A549 (cell line): ENCODE results near the gene XK. TPM values are rescaled to one million over a fixed set of nuclear protein-coding genes. Genes with fewer than 3 reads are reported as not detected.

ENCODE experiments used
- ATAC-seq, 2 experiments: fragments of 200-7000 bp in 1 of 2; fragments of >200 bp in 1 of 2; cut with Nextera tagmentation in 1 of 2; cut with Tn5 transposase in 1 of 2; 3 replicates each; pipeline versions ENCODE4 v1.8.0 to v1.9.1; 2018 to 2020; ENCODE audit warnings: mild to moderate bottlenecking in 1 of 2, moderate library complexity in 1 of 2
- CTCF ChIA-PET: fragments of 300-600 bp; sonication (Branson Sonifier 250); formaldehyde crosslinking; extraction: SDS; loops from one replicate; lab custom pipeline; 2021; ENCODE audit warnings: antibody characterized with exemption, inconsistent platforms; lab: Yijun Ruan, JAX
- POLR2A ChIA-PET: fragments of 350-600 bp; formaldehyde crosslinking; extraction: SDS; loops from one replicate; lab custom pipeline; 2021; ENCODE audit warnings: antibody characterized with exemption, inconsistent platforms; lab: Yijun Ruan, JAX
- DNase-seq, 2 experiments: peaks; one replicate each; pipeline versions ENCODE4 v3.0.0 to v3.0.0-alpha.2; 2011 to 2016; ENCODE audit warnings: low read depth in 1 of 2, low spot score in 1 of 2
- FAIRE-seq: peaks from 2 replicates; lab custom pipeline; 2011; peaks lifted over from hg19 to GRCh38; lab: Jason Lieb, UNC
- H3K27ac ChIP-seq, 2 experiments: fragments of >200 bp; sonication (Bioruptor Twin); formaldehyde crosslinking; 3 replicates each; pipeline ENCODE4 v1.5.1; 2016 to 2017
- H3K4me1 ChIP-seq: fragments of >200 bp; sonication (Bioruptor Twin); formaldehyde crosslinking; 3 replicates; pipeline ENCODE4 v1.6.1; 2016
- H3K4me2 ChIP-seq: fragments of >200 bp; sonication (Bioruptor Twin); formaldehyde crosslinking; 3 replicates; pipeline ENCODE4 v1.6.1; 2016
- H3K4me3 ChIP-seq: fragments of >200 bp; sonication (Bioruptor Twin); formaldehyde crosslinking; 3 replicates; pipeline ENCODE4 v1.5.1; 2016
- H3K9me3 ChIP-seq: fragments of >200 bp; sonication (Bioruptor Twin); formaldehyde crosslinking; 3 replicates; pipeline ENCODE4 v1.6.1; 2016
- ATOH8 ChIP-seq: fragments of 250-450 bp; sonication (Bioruptor Pico); IDR thresholded peaks from 2 replicates; pipeline ENCODE4 v1.5.0; 2020; ENCODE audit warnings: low read depth, mild to moderate bottlenecking, moderate library complexity
- CHD4 ChIP-seq: fragments of 200-600 bp; sonication (generic); IDR thresholded peaks from 2 replicates; pipeline ENCODE4 v1.6.1; 2016; ENCODE audit warnings: antibody characterized with exemption, mild to moderate bottlenecking, borderline replicate concordance
- CTCF ChIP-seq: fragments of >200 bp; sonication (Bioruptor Twin); formaldehyde crosslinking; IDR thresholded peaks from 3 replicates; pipeline ENCODE4 v1.5.1; 2016
- EHF ChIP-seq: fragments of 250-450 bp; sonication (Bioruptor Pico); IDR thresholded peaks from 2 replicates; pipeline ENCODE4 v1.5.0; 2020; ENCODE audit warnings: mild to moderate bottlenecking
- EHMT2 ChIP-seq: fragments of 200-600 bp; sonication (generic); IDR thresholded peaks from 2 replicates; pipeline ENCODE4 v1.6.1; 2016; ENCODE audit warnings: antibody characterized with exemption, low read depth, mild to moderate bottlenecking, moderate library complexity
- FOSB ChIP-seq: fragments of 250-450 bp; sonication (Bioruptor Pico); IDR thresholded peaks from 2 replicates; pipeline ENCODE4 v1.5.0; 2020; ENCODE audit warnings: mild to moderate bottlenecking, moderate library complexity
- HOXB5 ChIP-seq: fragments of 250-450 bp; sonication (Bioruptor Pico); IDR thresholded peaks from 2 replicates; pipeline ENCODE4 v1.5.0; 2020; ENCODE audit warnings: mild to moderate bottlenecking, moderate library complexity
- MYC ChIP-seq: IDR thresholded peaks from 2 replicates; pipeline ENCODE4 v1.6.1; 2012; ENCODE audit warnings: mild to moderate bottlenecking, inconsistent platforms, low read length, improper control_type of control experiment, borderline replicate concordance
- PBX3 ChIP-seq: IDR thresholded peaks from 2 replicates; pipeline ENCODE4 v1.6.1; 2012
- PHF8 ChIP-seq: fragments of 200-600 bp; sonication (generic); IDR thresholded peaks from 2 replicates; pipeline ENCODE4 v1.6.1; 2016; ENCODE audit warnings: low read depth, mild to moderate bottlenecking, antibody characterized with exemption, moderate library complexity, borderline replicate concordance
- RCOR1 ChIP-seq: fragments of 150-350 bp; IDR thresholded peaks from 2 replicates; pipeline ENCODE4 v1.6.1; 2014; ENCODE audit warnings: antibody characterized with exemption, low read length, low read depth
- RNF2 ChIP-seq: fragments of 200-600 bp; sonication (generic); IDR thresholded peaks from 2 replicates; pipeline ENCODE4 v1.6.1; 2016; ENCODE audit warnings: low read depth, mild to moderate bottlenecking, antibody characterized with exemption, moderate library complexity, borderline replicate concordance
- TP53 ChIP-seq: fragments of 250-450 bp; sonication (Bioruptor Pico); IDR thresholded peaks from 2 replicates; pipeline ENCODE4 v1.5.0; 2021; ENCODE audit warnings: mild to moderate bottlenecking, moderate library complexity
- ZNF302 ChIP-seq: fragments of 250-450 bp; sonication (Bioruptor Pico); IDR thresholded peaks from 2 replicates; pipeline ENCODE4 v1.9.0; 2021; ENCODE audit warnings: inconsistent platforms, mild to moderate bottlenecking, moderate library complexity
- WGBS: methylation state at CpG from one replicate; pipeline ENCODE4 v1.1.6; 2017; ENCODE audit errors: missing lambda C conversion rate; 5-methylcytosine and 5-hydroxymethylcytosine counted together
- polyA plus RNA-seq, 4 experiments: library from polyadenylated mRNA; depleted of rRNA in 3 of 4; stranded (reverse); fragments of >200 nt; fragmentation: RNase III in 1 of 4; extraction: RNeasy Plus Mini Kit Qiagen cat#74134 plus additional on column Dnase treatment in 1 of 4; gene quantifications; 2 replicates in 3 of 4; 3 replicates in 1 of 4; pipeline ENCODE4 v1.2.3, GENCODE V29; 2011 to 2017

The XK gene
- polyA plus RNA-seq, 2 of the 4 experiments (the other 2 are of a cell fraction) = 0.34 to 1.2 TPM

- POLR2A ChIA-PET = no interaction called here
- H3K4me2 ChIP-seq = no peak overlapping the region
- CTCF ChIA-PET = no interaction called here
- FAIRE-seq (peak; percentile 36), DNase-seq (no peak), ATAC-seq (no peak)
- TF ChIP-seq PHF8 = no peak
- TF ChIP-seq CHD4 = no peak
- no peak for TF ChIP-seq EHMT2
- no peak for TF ChIP-seq CTCF
- 0% methylated on average over 2 of the region's 2 CpGs for WGBS
- H3K4me3 ChIP-seq = no peak overlapping the region
- no peak overlapping the region for H3K27ac ChIP-seq
- no peaks in the 10 kb centered on the region for H3K4me1 ChIP-seq
- H3K9me3 ChIP-seq = no peaks in the 10 kb centered on the region
These were observed 91.4 kb downstream of the XK start for GRCh38 chrX:37776987-37777325.

GRCh38 chrX:37779857-37780256 lies 94.3 kb downstream of the XK start, which contains the start of gene CYBB:
CYBB (plus strand) TSS chrX:37780059; CDS start chrX:37780078, 19 bp downstream.
- WGBS = 20% methylated on average over 2 of the region's 2 CpGs
- H3K4me3 ChIP-seq = no peak within 1 kb of the TSS
- H3K9me3 ChIP-seq = no peaks in the 10 kb centered on the region
- H3K4me1 ChIP-seq = no peaks in the 10 kb centered on the region
- no peak for DNase-seq
- ChIA-PET POLR2A (no interaction called here), CTCF (no interaction called here)
- ATAC-seq = no peak
- no peak within 1 kb of the TSS for H3K4me2 ChIP-seq
- H3K27ac ChIP-seq = no peak within 1 kb of the TSS
- FAIRE-seq = no peak
- TF ChIP-seq RCOR1 (no peak), ATOH8 (CRISPR knock-in tag) (no peak), TP53 (CRISPR knock-in tag) (no peak), FOSB (CRISPR knock-in tag) (no peak), RNF2 (no peak), MYC (no peak), PBX3 (no peak), PHF8 (no peak), HOXB5 (CRISPR knock-in tag) (no peak), EHF (CRISPR knock-in tag) (no peak), ZNF302 (no peak)

- no peaks in the 10 kb centered on the region for H3K4me1 ChIP-seq
- no peaks in the 10 kb centered on the region for H3K9me3 ChIP-seq
- DNase-seq (no peak), FAIRE-seq (peak; percentile 61), ATAC-seq (no peak)
- 74% methylated on average over 4 of the region's 4 CpGs for WGBS
- no peak overlapping the region for H3K4me2 ChIP-seq
- ChIA-PET POLR2A (no interaction called here), CTCF (no interaction called here)
- no peak overlapping the region for H3K27ac ChIP-seq
- H3K4me3 ChIP-seq = no peak overlapping the region
- TF ChIP-seq ZNF302 = no peak
These were observed 95.5 kb downstream of the XK start for GRCh38 chrX:37781081-37781480.

Other genes starting within 250 kb of the XK start
- not detected in 2 replicates for gene LANCL3, start 114.1 kb upstream of the XK start, polyA plus RNA-seq (2011; rRNA removed)
- gene LANCL3, start 114.1 kb upstream of the XK start, polyA plus RNA-seq (2017; fragmentation: RNase III; extraction: RNeasy Plus Mini Kit Qiagen cat#74134 plus additional on column Dnase treatment) = not detected in 3 replicates
- 0.08 and 0.12 TPM in 2 replicates for gene CYBB, start 94.3 kb downstream of the XK start, polyA plus RNA-seq (2011; rRNA removed)
- 0.04 TPM in 3 replicates for gene CYBB, start 94.3 kb downstream of the XK start, polyA plus RNA-seq (2017; fragmentation: RNase III; extraction: RNeasy Plus Mini Kit Qiagen cat#74134 plus additional on column Dnase treatment)
- gene DYNLT3, start 161.8 kb downstream of the XK start, polyA plus RNA-seq (2011; rRNA removed) = 23.2 and 26.8 TPM in 2 replicates
- gene DYNLT3, start 161.8 kb downstream of the XK start, polyA plus RNA-seq (2017; fragmentation: RNase III; extraction: RNeasy Plus Mini Kit Qiagen cat#74134 plus additional on column Dnase treatment) = 22.8 to 27.3 TPM (median 27.1 TPM) in 3 replicates